ENCODE results near the gene BFSP1.

DNA sequence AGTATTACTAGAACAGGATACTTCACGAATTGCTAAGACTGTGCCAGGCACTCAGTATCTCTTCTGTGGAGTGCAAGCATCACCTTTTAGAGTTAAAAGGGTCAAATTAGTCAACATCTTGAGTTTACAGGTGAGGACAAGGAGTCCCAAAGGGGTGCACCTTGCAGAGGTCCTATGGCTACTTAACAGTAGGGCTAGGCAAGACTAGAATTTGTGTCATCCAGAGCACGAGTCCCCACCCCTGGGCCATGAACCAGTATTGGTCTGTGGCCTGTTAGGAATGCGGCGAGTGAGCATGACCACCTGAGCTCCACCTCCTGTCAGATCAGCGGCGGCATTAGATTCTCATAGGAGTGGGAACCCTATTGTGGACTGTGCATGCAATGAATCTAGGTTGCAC lies 28.2 kb upstream of the BFSP1 start:
- TF ChIP-seq GATA2 (IDR thresholded peaks at IDR 0.05; ENCODE audit: low read depth, low read length) (no peak), GATA3 (IDR thresholded peaks at IDR 0.05; ENCODE audit: low read depth, low read length) (no peak)

All from SH-SY5Y (cell line).